Neural crest cell (in vitro differentiated cells): Measurements from ENCODE around the gene CCN5. TPM values are rescaled to one million over a fixed set of nuclear protein-coding genes. Genes with fewer than 3 reads are reported as not detected.

ENCODE experiments used
- DNase-seq: peaks from one replicate; pipeline ENCODE4 v3.0.0; 2021; ENCODE audit warnings: low read depth, mixed read lengths, low spot score
- H3K27ac Mint-ChIP-seq: one replicate; pipeline ENCODE4 v1.8.0; 2021; ENCODE audit warnings: mild to moderate bottlenecking, mixed read lengths; ENCODE audit not compliant: unreplicated experiment
- H3K27me3 Mint-ChIP-seq: 2 replicates; pipeline ENCODE4 v1.8.0; 2021; ENCODE audit warnings: low read depth, mild to moderate bottlenecking, mixed read lengths
- H3K36me3 Mint-ChIP-seq: 2 replicates; pipeline ENCODE4 v1.8.0; 2021; ENCODE audit warnings: low read depth, mild to moderate bottlenecking, mixed read lengths
- H3K4me1 Mint-ChIP-seq: 2 replicates; pipeline ENCODE4 v1.8.0; 2021; ENCODE audit warnings: mixed read lengths
- H3K4me3 Mint-ChIP-seq: one replicate; pipeline ENCODE4 v1.8.0; 2021; ENCODE audit warnings: mild to moderate bottlenecking, mixed read lengths
- H3K9me3 Mint-ChIP-seq: 2 replicates; pipeline ENCODE4 v1.8.0; 2021; ENCODE audit warnings: mixed read lengths
- total RNA-seq: library from RNA; stranded (reverse); gene quantifications from 2 replicates; pipeline ENCODE4 v1.2.1, GENCODE V29; 2021
- TF ChIP-seq, protein P1 (sequence below): fragments of 200-600 bp; sonication (generic); conservative IDR thresholded peaks from 2 replicates; pipeline ENCODE4 v1.5.0; 2021; ENCODE audit warnings: antibody characterized with exemption, mild to moderate bottlenecking

The CCN5 gene
- total RNA-seq, 1 donor from 2014 or later: not detected

DNA sequence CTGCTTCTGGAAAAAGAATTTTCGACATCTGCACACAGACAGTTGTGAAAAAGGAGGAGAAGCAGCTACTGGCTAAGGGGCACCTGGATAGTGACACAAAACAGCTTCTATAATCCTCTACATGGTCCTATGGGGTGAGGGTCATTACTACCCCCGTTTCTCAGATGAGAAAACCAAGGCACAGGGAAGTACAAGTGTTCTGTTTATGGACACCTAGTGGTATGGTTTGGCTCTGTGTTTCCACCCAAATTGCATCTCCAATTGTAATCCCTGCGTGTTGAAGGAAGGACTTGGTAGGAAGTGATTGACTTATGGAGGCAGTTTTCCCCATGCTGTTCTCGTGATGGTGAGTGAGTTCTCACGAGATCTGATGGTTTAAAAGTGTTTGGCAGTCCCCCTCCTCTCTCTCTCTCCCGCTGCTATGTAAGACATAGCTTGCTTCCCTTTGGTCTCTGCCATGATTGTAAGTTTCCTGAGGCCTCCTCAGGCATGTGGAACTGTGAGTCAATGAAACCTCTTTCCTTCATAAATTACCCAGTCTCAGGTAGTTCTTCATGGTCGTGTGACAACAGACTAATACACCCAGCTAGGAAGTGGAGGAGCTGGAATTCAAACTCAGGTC, 28.0 kb downstream of the CCN5 start:
- H3K4me3 Mint-ChIP-seq: no peak overlapping the region

GRCh38 chr20:44743916-44744655, 28.9 kb downstream of the CCN5 start:
- no peak overlapping the region for H3K27ac Mint-ChIP-seq
- no peaks in the 10 kb centered on the region for H3K9me3 Mint-ChIP-seq
- H3K27me3 Mint-ChIP-seq: peaks cover 74% of the 10 kb centered on the region
- TF ChIP-seq, protein P1, sequence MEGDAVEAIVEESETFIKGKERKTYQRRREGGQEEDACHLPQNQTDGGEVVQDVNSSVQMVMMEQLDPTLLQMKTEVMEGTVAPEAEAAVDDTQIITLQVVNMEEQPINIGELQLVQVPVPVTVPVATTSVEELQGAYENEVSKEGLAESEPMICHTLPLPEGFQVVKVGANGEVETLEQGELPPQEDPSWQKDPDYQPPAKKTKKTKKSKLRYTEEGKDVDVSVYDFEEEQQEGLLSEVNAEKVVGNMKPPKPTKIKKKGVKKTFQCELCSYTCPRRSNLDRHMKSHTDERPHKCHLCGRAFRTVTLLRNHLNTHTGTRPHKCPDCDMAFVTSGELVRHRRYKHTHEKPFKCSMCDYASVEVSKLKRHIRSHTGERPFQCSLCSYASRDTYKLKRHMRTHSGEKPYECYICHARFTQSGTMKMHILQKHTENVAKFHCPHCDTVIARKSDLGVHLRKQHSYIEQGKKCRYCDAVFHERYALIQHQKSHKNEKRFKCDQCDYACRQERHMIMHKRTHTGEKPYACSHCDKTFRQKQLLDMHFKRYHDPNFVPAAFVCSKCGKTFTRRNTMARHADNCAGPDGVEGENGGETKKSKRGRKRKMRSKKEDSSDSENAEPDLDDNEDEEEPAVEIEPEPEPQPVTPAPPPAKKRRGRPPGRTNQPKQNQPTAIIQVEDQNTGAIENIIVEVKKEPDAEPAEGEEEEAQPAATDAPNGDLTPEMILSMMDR: no peak
- peaks cover 3% of the 10 kb centered on the region for H3K4me1 Mint-ChIP-seq
- no peak overlapping the region for H3K4me3 Mint-ChIP-seq
- H3K36me3 Mint-ChIP-seq: no peaks in the 10 kb centered on the region
- no peak for DNase-seq

More for the DNA sequence above, 28.0 kb downstream of the CCN5 start:
- Mint-ChIP-seq H3K9me3 (peaks cover 4% of the 10 kb centered on the region), H3K27me3 (peaks cover 69% of the 10 kb centered on the region), H3K4me1 (peaks cover 8% of the 10 kb centered on the region), H3K27ac (no peak overlapping the region), H3K36me3 (no peaks in the 10 kb centered on the region)
- TF ChIP-seq, protein P1: no peak
- no peak for DNase-seq

DNA sequence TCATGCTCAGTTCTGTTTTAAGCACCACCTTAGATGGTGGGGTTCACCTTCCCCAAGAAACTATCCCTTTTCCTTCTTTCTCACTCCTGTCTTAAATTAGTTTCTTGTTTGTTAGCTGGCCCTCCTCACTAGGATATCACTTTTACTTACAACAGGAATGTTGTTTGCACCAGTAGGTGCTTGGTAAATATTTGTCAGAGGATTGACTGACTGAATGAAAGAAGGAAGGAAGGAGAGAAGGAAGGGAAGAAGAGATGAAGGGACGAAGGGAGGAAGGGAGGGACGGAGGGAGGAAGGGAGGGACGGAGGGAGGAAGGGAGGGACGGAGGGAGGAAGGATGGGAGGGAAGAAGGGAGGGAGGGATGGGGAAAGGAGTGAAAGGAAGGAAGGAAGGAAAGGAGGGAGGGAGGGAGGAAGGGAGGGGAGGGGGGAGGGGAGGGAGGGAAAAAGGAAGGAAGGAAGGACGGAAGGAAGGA, 30.0 kb downstream of the CCN5 start:
- peak overlapping the region; percentile 72 for H3K4me3 Mint-ChIP-seq

GRCh38 chr20:44745598-44746366, 30.6 kb downstream of the CCN5 start, which contains the start of gene KCNK15:
KCNK15 (plus strand) TSS chr20:44745865; CDS start chr20:44745911, 46 bp downstream.
- peak; percentile 14 for DNase-seq
- TF ChIP-seq, protein P1: no peak
- peaks cover 73% of the 10 kb centered on the region for H3K27me3 Mint-ChIP-seq

More for the DNA sequence above, 30.0 kb downstream of the CCN5 start:
- H3K9me3 Mint-ChIP-seq: no peaks in the 10 kb centered on the region
- H3K36me3 Mint-ChIP-seq: no peaks in the 10 kb centered on the region
- H3K4me1 Mint-ChIP-seq: peaks cover 3% of the 10 kb centered on the region
- peaks cover 76% of the 10 kb centered on the region for H3K27me3 Mint-ChIP-seq
- no peak for DNase-seq
- TF ChIP-seq, protein P1: no peak
- no peak overlapping the region for H3K27ac Mint-ChIP-seq

DNA sequence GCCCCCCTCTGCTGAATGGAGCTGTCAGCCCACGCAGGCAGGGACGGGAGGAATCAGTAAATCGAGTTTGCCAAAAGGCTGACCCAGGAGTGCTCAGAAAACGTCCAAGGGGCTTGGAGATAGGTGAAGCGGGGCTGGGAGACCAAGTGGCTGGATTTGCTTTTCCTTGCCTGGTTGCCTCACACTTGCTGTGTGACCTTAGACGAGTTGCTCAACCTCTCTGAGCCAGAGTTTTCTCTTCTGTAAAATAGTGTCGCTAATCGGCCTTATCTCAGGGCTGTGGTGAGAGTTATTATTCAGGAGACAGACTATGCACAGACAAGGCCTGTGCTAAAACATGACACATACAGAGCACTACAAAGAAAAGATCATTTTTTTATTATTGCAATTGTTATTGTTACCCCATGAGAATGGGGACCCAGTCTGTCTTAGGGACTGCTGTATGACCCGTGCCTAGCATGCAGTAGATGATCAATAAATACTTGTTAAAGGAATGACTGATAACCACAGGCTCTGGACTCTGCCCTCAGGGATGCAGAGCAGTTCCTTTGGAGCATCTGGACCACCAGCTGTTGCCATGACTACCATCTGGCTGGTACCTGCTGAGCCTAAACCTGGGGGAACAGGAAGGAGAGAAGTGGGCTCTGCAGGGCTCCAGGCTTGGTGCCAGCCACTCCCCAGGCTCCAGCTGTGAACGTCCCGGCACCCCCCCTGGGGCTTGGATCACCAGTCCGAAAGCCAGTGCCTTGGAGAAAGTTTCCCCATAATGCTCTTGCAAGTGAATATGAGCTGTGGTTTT, 31.4 kb downstream of the CCN5 start:
- H3K4me3 Mint-ChIP-seq: peak overlapping the region; percentile 18
- no peaks in the 10 kb centered on the region for H3K9me3 Mint-ChIP-seq
- TF ChIP-seq, protein P1: no peak
- H3K4me1 Mint-ChIP-seq: peaks cover 3% of the 10 kb centered on the region
- no peak overlapping the region for H3K27ac Mint-ChIP-seq
- H3K36me3 Mint-ChIP-seq: no peaks in the 10 kb centered on the region
- no peak for DNase-seq
- peaks cover 69% of the 10 kb centered on the region for H3K27me3 Mint-ChIP-seq

More at GRCh38 chr20:44745598-44746366, 30.6 kb downstream of the CCN5 start, which contains the start of gene KCNK15:
- Mint-ChIP-seq H3K4me1 (peaks cover 3% of the 10 kb centered on the region), H3K9me3 (no peaks in the 10 kb centered on the region), H3K27ac (no peak within 1 kb of the TSS), H3K4me3 (peak within 1 kb of the TSS; percentile 72), H3K36me3 (no peaks in the 10 kb centered on the region)
